ENCODE data around the gene TCP11L2.

The TCP11L2 gene

GRCh38 chr12:106296179-106296877 lies 6.2 kb upstream of the TCP11L2 start:
- no peak overlapping the region for H3K4me3 ChIP-seq (ENCODE audit: low read depth, low read length)
- H3K4me1 ChIP-seq (ENCODE audit: control insufficient read depth, insufficient read depth, low read length) = peaks cover 1% of the 10 kb centered on the region; the same call in 1 of the 2 replicates
- ChIA-PET CTCF (interaction anchor here (0.6 to 3.0 kb wide), 5 partner anchors 12 to 625 kb away, joined by 3 to 26 read pairs (median 4); no protein-coding TSS in a partner anchor), POLR2A (no interaction called here)
- no peak overlapping the region for H3K27ac ChIP-seq (ENCODE audit: extremely low read depth, low read depth, low read length)
- TF ChIP-seq PRDM2 (tag by site-specific recombination; IDR thresholded peaks at IDR 0.05; ENCODE audit: borderline replicate concordance) (no peak), ZNF521 (tag by site-specific recombination; IDR thresholded peaks at IDR 0.05) (no peak), ZNF174 (tag by site-specific recombination; IDR thresholded peaks at IDR 0.05) (no peak), ZNF2 (tag by site-specific recombination; IDR thresholded peaks at IDR 0.05) (no peak), HOXD13 (CRISPR knock-in tag; IDR thresholded peaks at IDR 0.05; ENCODE audit: borderline replicate concordance) (no peak), ZNF473 (tag by site-specific recombination; IDR thresholded peaks at IDR 0.05) (no peak), SP2 (tag by site-specific recombination; IDR thresholded peaks at IDR 0.05) (no peak), SP7 (tag by site-specific recombination; IDR thresholded peaks at IDR 0.05) (no peak), GLI2 (tag by site-specific recombination; IDR thresholded peaks at IDR 0.05; ENCODE audit: borderline replicate concordance, low read depth) (no peak), ZNF449 (tag by site-specific recombination; IDR thresholded peaks at IDR 0.05) (no peak), YY1 (tag by site-specific recombination; IDR thresholded peaks at IDR 0.05) (no peak)
- TF ChIP-seq, protein P1, sequence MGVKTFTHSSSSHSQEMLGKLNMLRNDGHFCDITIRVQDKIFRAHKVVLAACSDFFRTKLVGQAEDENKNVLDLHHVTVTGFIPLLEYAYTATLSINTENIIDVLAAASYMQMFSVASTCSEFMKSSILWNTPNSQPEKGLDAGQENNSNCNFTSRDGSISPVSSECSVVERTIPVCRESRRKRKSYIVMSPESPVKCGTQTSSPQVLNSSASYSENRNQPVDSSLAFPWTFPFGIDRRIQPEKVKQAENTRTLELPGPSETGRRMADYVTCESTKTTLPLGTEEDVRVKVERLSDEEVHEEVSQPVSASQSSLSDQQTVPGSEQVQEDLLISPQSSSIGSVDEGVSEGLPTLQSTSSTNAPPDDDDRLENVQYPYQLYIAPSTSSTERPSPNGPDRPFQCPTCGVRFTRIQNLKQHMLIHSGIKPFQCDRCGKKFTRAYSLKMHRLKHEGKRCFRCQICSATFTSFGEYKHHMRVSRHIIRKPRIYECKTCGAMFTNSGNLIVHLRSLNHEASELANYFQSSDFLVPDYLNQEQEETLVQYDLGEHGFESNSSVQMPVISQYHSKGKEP (tag by site-specific recombination; IDR thresholded peaks at IDR 0.05) = no peak
- H3K36me3 ChIP-seq (ENCODE audit: control insufficient read depth in 2 of 2, insufficient read depth in 1 of 2, low read length in 2 of 2) = no peaks in the 10 kb centered on the region
- H3K9me3 ChIP-seq (ENCODE audit: control insufficient read depth, insufficient read depth, low read depth, low read length) = no peaks in the 10 kb centered on the region

DNA sequence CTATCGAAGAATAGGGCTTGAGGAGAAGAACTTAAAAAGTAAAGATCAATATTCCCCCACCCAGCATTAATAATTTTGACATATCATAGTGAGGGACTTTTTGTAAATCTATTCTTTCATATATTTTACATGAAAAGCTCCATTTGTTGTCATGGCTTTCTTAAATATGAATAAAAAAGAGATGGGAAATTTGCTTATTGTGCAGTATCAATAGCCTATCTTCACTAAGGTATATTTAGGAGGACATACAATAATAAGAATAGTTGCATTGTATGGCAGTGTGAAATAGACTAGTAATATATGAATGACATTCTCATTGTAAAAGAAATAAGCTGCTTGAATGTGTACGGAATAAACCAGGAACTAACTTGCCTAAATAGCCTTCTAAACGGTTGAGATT lies 5.5 kb upstream of the TCP11L2 start:
- no peak overlapping the region for H3K27ac ChIP-seq (ENCODE audit: extremely low read depth, low read depth, low read length)
- POLR2A ChIA-PET = no interaction called here
- H3K9me3 ChIP-seq (ENCODE audit: control insufficient read depth, insufficient read depth, low read depth, low read length) = no peaks in the 10 kb centered on the region
- peaks cover 2% of the 10 kb centered on the region; the same call in 1 of the 2 replicates for H3K4me1 ChIP-seq (ENCODE audit: control insufficient read depth, insufficient read depth, low read length)
- CTCF ChIA-PET = interaction anchor here (0.6 to 3.0 kb wide), 4 partner anchors 15 to 624 kb away, joined by 3 to 26 read pairs (median 3); no protein-coding TSS in a partner anchor
- no peak overlapping the region for H3K4me3 ChIP-seq (ENCODE audit: low read depth, low read length)
- H3K36me3 ChIP-seq (ENCODE audit: control insufficient read depth in 2 of 2, insufficient read depth in 1 of 2, low read length in 2 of 2) = no peaks in the 10 kb centered on the region
- TF ChIP-seq ZNF510 (tag by site-specific recombination; IDR thresholded peaks at IDR 0.05; ENCODE audit: insufficient replicate concordance) (no peak), ZNF701 (tag by site-specific recombination; IDR thresholded peaks at IDR 0.05) (no peak), ZNF19 (tag by site-specific recombination; IDR thresholded peaks at IDR 0.05; ENCODE audit: low read depth) (no peak), ZNF10 (tag by site-specific recombination; IDR thresholded peaks at IDR 0.05) (no peak), ZNF391 (tag by site-specific recombination; IDR thresholded peaks at IDR 0.05; ENCODE audit: borderline replicate concordance, low read depth) (no peak), ZNF670 (tag by site-specific recombination; IDR thresholded peaks at IDR 0.05; ENCODE audit: low read depth) (no peak)
